ENCODE results near the gene LOXL4. TPM values are rescaled to one million over a fixed set of nuclear protein-coding genes. Genes with fewer than 3 reads are reported as not detected.

Gene LOXL4
- polyA plus RNA-seq, 3 donors = 3.6 to 4.9 (median 3.9) TPM

GRCh38 chr10:98295907-98296306 is 27.9 kb upstream of the LOXL4 start:
- no peak for DNase-seq (ENCODE audit: low read depth in 3 of 3, low spot score in 2 of 3)

- DNase-seq (ENCODE audit: low read depth in 3 of 3, low spot score in 2 of 3) = no peak
Measured at GRCh38 chr10:98295401-98295811, 27.4 kb upstream of the LOXL4 start.

GRCh38 chr10:98294270-98294627 is 26.3 kb upstream of the LOXL4 start:
- DNase-seq (ENCODE audit: low read depth in 3 of 3, low spot score in 2 of 3) = no peak

- no peak for DNase-seq (ENCODE audit: low read depth in 3 of 3, low spot score in 2 of 3)
Measured at GRCh38 chr10:98293550-98294269, 25.7 kb upstream of the LOXL4 start.

GRCh38 chr10:98292971-98293370 is 25.0 kb upstream of the LOXL4 start:
- DNase-seq (ENCODE audit: low read depth in 3 of 3, low spot score in 2 of 3) = no peak

- DNase-seq (ENCODE audit: low read depth in 3 of 3, low spot score in 2 of 3) = no peak
Measured at GRCh38 chr10:98289802-98290209, 21.8 kb upstream of the LOXL4 start.

GRCh38 chr10:98287321-98287720 is 19.3 kb upstream of the LOXL4 start:
- DNase-seq (ENCODE audit: low read depth in 3 of 3, low spot score in 2 of 3) = no peak

- no peak for DNase-seq (ENCODE audit: low read depth in 3 of 3, low spot score in 2 of 3)
Measured at GRCh38 chr10:98286419-98286818, 18.4 kb upstream of the LOXL4 start.

GRCh38 chr10:98285416-98285815 is 17.4 kb upstream of the LOXL4 start:
- DNase-seq (ENCODE audit: low read depth in 3 of 3, low spot score in 2 of 3) = no peak

GRCh38 chr10:98276311-98276710 is 8.3 kb upstream of the LOXL4 start:
- no peak for DNase-seq (ENCODE audit: low read depth in 3 of 3, low spot score in 2 of 3)

GRCh38 chr10:98274562-98274961 is 6.6 kb upstream of the LOXL4 start:
- DNase-seq (ENCODE audit: low read depth in 3 of 3, low spot score in 2 of 3) = no peak

- DNase-seq (ENCODE audit: low read depth in 3 of 3, low spot score in 2 of 3) = no peak
Measured at GRCh38 chr10:98273057-98273850, 5.3 kb upstream of the LOXL4 start.

GRCh38 chr10:98272656-98273055 is 4.7 kb upstream of the LOXL4 start:
- no peak for DNase-seq (ENCODE audit: low read depth in 3 of 3, low spot score in 2 of 3)

- no peak for DNase-seq (ENCODE audit: low read depth in 3 of 3, low spot score in 2 of 3)
Measured at GRCh38 chr10:98272245-98272644, 4.3 kb upstream of the LOXL4 start.

GRCh38 chr10:98270786-98271185 is 2.8 kb upstream of the LOXL4 start:
- no peak for DNase-seq (ENCODE audit: low read depth in 3 of 3, low spot score in 2 of 3)

- DNase-seq (ENCODE audit: low read depth in 3 of 3, low spot score in 2 of 3) = no peak
Measured at GRCh38 chr10:98270073-98270740, 2.2 kb upstream of the LOXL4 start.

- no peak for DNase-seq (ENCODE audit: low read depth in 3 of 3, low spot score in 2 of 3)
Measured at GRCh38 chr10:98269435-98269912, 1.5 kb upstream of the LOXL4 start.

GRCh38 chr10:98268694-98269431 is 869 bp upstream of the LOXL4 start:
- no peak for DNase-seq (ENCODE audit: low read depth in 3 of 3, low spot score in 2 of 3)

GRCh38 chr10:98267069-98267893 is 713 bp downstream of the LOXL4 start:
- no peak for DNase-seq (ENCODE audit: low read depth in 3 of 3, low spot score in 2 of 3)

- no peak for DNase-seq (ENCODE audit: low read depth in 3 of 3, low spot score in 2 of 3)
Measured at GRCh38 chr10:98266647-98267046, 1.3 kb downstream of the LOXL4 start.

Data from right renal cortex interstitium (tissue), 3 donors.